Large intestine (tissue), 3 donors: ENCODE measurements around the gene MAGOH. TPM values are rescaled to one million over a fixed set of nuclear protein-coding genes. Genes with fewer than 3 reads are reported as not detected.
"Not testable (repeated sequence)": the region's sequence is repeated elsewhere in the genome, so short reads cannot be mapped to it uniquely, and the experiment has no call there.

Experiments used
- DNase-seq, 2 donors: peaks; one replicate each; pipeline versions ENCODE4 v3.0.0 to v3.0.0-alpha.2; 2013
- H3K27ac ChIP-seq: one replicate; pipeline ENCODE4 v1.5.1; 2013; ENCODE audit warnings: low read length
- H3K27me3 ChIP-seq: 2 replicates; pipeline ENCODE4 v1.6.1; 2013; ENCODE audit warnings: low read length; ENCODE audit not compliant: control insufficient read depth, insufficient read depth
- H3K36me3 ChIP-seq: 2 replicates; pipeline ENCODE4 v1.6.1; 2013; ENCODE audit warnings: low read length; ENCODE audit not compliant: control insufficient read depth, insufficient read depth
- H3K4me1 ChIP-seq: one replicate; pipeline ENCODE4 v1.6.1; 2013; ENCODE audit warnings: low read length; ENCODE audit not compliant: control insufficient read depth, insufficient read depth
- H3K4me3 ChIP-seq: one replicate; pipeline ENCODE4 v1.5.1; 2013; ENCODE audit warnings: low read length
- H3K9me3 ChIP-seq: one replicate; pipeline ENCODE4 v1.6.1; 2013; ENCODE audit warnings: mild to moderate bottlenecking, low read depth, low read length, moderate library complexity; ENCODE audit not compliant: control insufficient read depth
- WGBS: methylation state at CpG from one replicate; pipeline ENCODE4 v1.1.5; 2013; ENCODE audit warnings: low lambda C conversion rate; ENCODE audit not compliant: insufficient coverage; 5-methylcytosine and 5-hydroxymethylcytosine counted together
- polyA plus RNA-seq: library from polyadenylated mRNA; unstranded; fragments of 120-200 nt; gene quantifications from one replicate; pipeline ENCODE4 v1.2.1, GENCODE V29; 2013

Gene MAGOH
- polyA plus RNA-seq, 1 donor: 74.3 TPM

- Histone ChIP-seq H3K4me3 (no peak overlapping the region), H3K9me3 (no peaks in the 10 kb centered on the region), H3K36me3 (no peaks in the 10 kb centered on the region), H3K27me3 (no peaks in the 10 kb centered on the region), H3K4me1 (peaks cover 13% of the 10 kb centered on the region), H3K27ac (no peak overlapping the region)
- no peak for DNase-seq
- 19% methylated on average over 4 of the region's 5 CpGs for WGBS
Measured at GRCh38 chr1:53189061-53189460, 49.3 kb downstream of the MAGOH start.

- no peak for DNase-seq
- Histone ChIP-seq H3K27me3 (no peaks in the 10 kb centered on the region), H3K4me3 (no peak overlapping the region), H3K9me3 (no peaks in the 10 kb centered on the region), H3K36me3 (no peaks in the 10 kb centered on the region), H3K4me1 (peaks cover 20% of the 10 kb centered on the region), H3K27ac (no peak overlapping the region)
- WGBS: no CpG with 5 or more reads among the region's 4 CpGs
Measured at GRCh38 chr1:53188099-53188498, 50.2 kb downstream of the MAGOH start.

- no peak for DNase-seq
- Histone ChIP-seq H3K36me3 (no peaks in the 10 kb centered on the region), H3K4me3 (no peak overlapping the region), H3K9me3 (no peaks in the 10 kb centered on the region), H3K27me3 (no peaks in the 10 kb centered on the region), H3K27ac (no peak overlapping the region), H3K4me1 (peaks cover 27% of the 10 kb centered on the region)
- WGBS: 100% methylated on average over 1 of the region's 1 CpG
Measured at GRCh38 chr1:53187401-53187800, 50.9 kb downstream of the MAGOH start.

GRCh38 chr1:53186533-53186932 lies 51.8 kb downstream of the MAGOH start:
- H3K4me1 ChIP-seq: peaks cover 31% of the 10 kb centered on the region
- no peaks in the 10 kb centered on the region for H3K27me3 ChIP-seq
- no CpG with 5 or more reads among the region's 3 CpGs for WGBS
- DNase-seq: peak in 1 of 2 donors; percentile 43
- no peak overlapping the region for H3K27ac ChIP-seq
- H3K4me3 ChIP-seq: no peak overlapping the region
- H3K36me3 ChIP-seq: no peaks in the 10 kb centered on the region
- no peaks in the 10 kb centered on the region for H3K9me3 ChIP-seq

- WGBS: no CpG with 5 or more reads among the region's 2 CpGs
- H3K4me3 ChIP-seq, H3K27me3 ChIP-seq, H3K9me3 ChIP-seq, H3K27ac ChIP-seq, H3K36me3 ChIP-seq, DNase-seq: not testable (repeated sequence)
- H3K4me1 ChIP-seq: peaks cover 33% of the 10 kb centered on the region
Measured at GRCh38 chr1:53185955-53186297, 52.4 kb downstream of the MAGOH start.

GRCh38 chr1:53183095-53183990 lies 55.0 kb downstream of the MAGOH start:
- 20% methylated on average over 1 of the region's 6 CpGs for WGBS
- Histone ChIP-seq H3K27ac (peak overlapping the region; percentile 89), H3K4me1 (peaks cover 34% of the 10 kb centered on the region), H3K27me3 (no peaks in the 10 kb centered on the region), H3K4me3 (no peak overlapping the region), H3K36me3 (no peaks in the 10 kb centered on the region), H3K9me3 (no peaks in the 10 kb centered on the region)
- peak; percentile 90 to 96 for DNase-seq

GRCh38 chr1:53182716-53183094 lies 55.6 kb downstream of the MAGOH start:
- Histone ChIP-seq H3K4me1 (peaks cover 34% of the 10 kb centered on the region), H3K4me3 (no peak overlapping the region), H3K27me3 (no peaks in the 10 kb centered on the region), H3K9me3 (no peaks in the 10 kb centered on the region), H3K27ac (peak overlapping the region; percentile 89), H3K36me3 (no peaks in the 10 kb centered on the region)
- 71% methylated on average over 1 of the region's 3 CpGs for WGBS
- DNase-seq: peak in 1 of 2 donors; percentile 35

- 53% methylated on average over 6 of the region's 16 CpGs for WGBS
- Histone ChIP-seq H3K4me3 (no peak overlapping the region), H3K36me3 (no peaks in the 10 kb centered on the region), H3K27ac (peak overlapping the region; percentile 89), H3K9me3 (no peaks in the 10 kb centered on the region), H3K27me3 (no peaks in the 10 kb centered on the region), H3K4me1 (peaks cover 34% of the 10 kb centered on the region)
- peak; percentile 83 to 84 for DNase-seq
Measured at GRCh38 chr1:53182111-53182593, 56.2 kb downstream of the MAGOH start.

GRCh38 chr1:53180951-53181350 lies 57.4 kb downstream of the MAGOH start:
- Histone ChIP-seq H3K27me3 (no peaks in the 10 kb centered on the region), H3K27ac (no peak overlapping the region), H3K4me1 (peaks cover 45% of the 10 kb centered on the region), H3K9me3 (no peaks in the 10 kb centered on the region), H3K4me3 (no peak overlapping the region), H3K36me3 (no peaks in the 10 kb centered on the region)
- WGBS: no CpG with 5 or more reads among the region's 5 CpGs
- DNase-seq: peak in 1 of 2 donors; percentile 25

- H3K27ac ChIP-seq: no peak overlapping the region
- WGBS: no CpG with 5 or more reads among the region's 2 CpGs
- H3K36me3 ChIP-seq: no peaks in the 10 kb centered on the region
- no peak for DNase-seq
- H3K4me1 ChIP-seq: peaks cover 48% of the 10 kb centered on the region
- no peaks in the 10 kb centered on the region for H3K27me3 ChIP-seq
- H3K9me3 ChIP-seq: no peaks in the 10 kb centered on the region
- H3K4me3 ChIP-seq: no peak overlapping the region
Measured at GRCh38 chr1:53180226-53180625, 58.1 kb downstream of the MAGOH start.
